GM19328 (cell line): ENCODE results near the gene SEC14L1.
A peak's percentile ranks its signal among the peaks of the same experiment; 100 is the strongest.
"Not testable (repeated sequence)": the region's sequence is repeated elsewhere in the genome, so short reads cannot be mapped to it uniquely, and the experiment has no call there.

ENCODE experiments used
- ATAC-seq: cut with Tn5 transposase; IDR thresholded peaks from one replicate; pipeline ENCODE4 v1.9.1; 2021; ENCODE audit warnings: mild to moderate bottlenecking, moderate library complexity; ENCODE audit not compliant: unreplicated experiment

Gene SEC14L1

GRCh38 chr17:77140878-77141767, at the start of gene SEC14L1:
Gene SEC14L1 (plus strand): TSS chr17:77140969. CDS start chr17:77143597, 2,628 bp downstream.
- peak; percentile 41 for ATAC-seq

GRCh38 chr17:77092025-77092424, 48.7 kb upstream of the SEC14L1 start:
- ATAC-seq, result no peak

- ATAC-seq, result no peak
Observed at GRCh38 chr17:77095461-77095860, 45.3 kb upstream of the SEC14L1 start.

- ATAC-seq, result no peak
Observed at GRCh38 chr17:77096570-77097214, 44.1 kb upstream of the SEC14L1 start.

GRCh38 chr17:77097631-77098180, 43.1 kb upstream of the SEC14L1 start:
- ATAC-seq, result no peak

- ATAC-seq, result no peak
Observed at GRCh38 chr17:77098884-77099545, 41.8 kb upstream of the SEC14L1 start.

- no peak for ATAC-seq
Observed at GRCh38 chr17:77099997-77100396, 40.8 kb upstream of the SEC14L1 start.

- no peak for ATAC-seq
Observed at GRCh38 chr17:77101521-77102410, 39.0 kb upstream of the SEC14L1 start.

- not testable (repeated sequence) for ATAC-seq
Observed at GRCh38 chr17:77102411-77103134, 38.2 kb upstream of the SEC14L1 start.

- no peak for ATAC-seq
Observed at GRCh38 chr17:77105706-77106105, 35.1 kb upstream of the SEC14L1 start.

- ATAC-seq, result no peak
Observed at GRCh38 chr17:77106874-77107358, 33.9 kb upstream of the SEC14L1 start.

- ATAC-seq, result no peak
Observed at GRCh38 chr17:77107506-77108433, 33.0 kb upstream of the SEC14L1 start.

GRCh38 chr17:77109159-77109759, 31.5 kb upstream of the SEC14L1 start:
- ATAC-seq, result no peak

- no peak for ATAC-seq
Observed at GRCh38 chr17:77109764-77110359, 30.9 kb upstream of the SEC14L1 start.

GRCh38 chr17:77111165-77111933, 29.4 kb upstream of the SEC14L1 start:
- not testable (repeated sequence) for ATAC-seq

GRCh38 chr17:77111934-77112296, 28.9 kb upstream of the SEC14L1 start:
- no peak for ATAC-seq

GRCh38 chr17:77115510-77115909, 25.3 kb upstream of the SEC14L1 start:
- ATAC-seq, result no peak
